Measurements from ENCODE around the gene ACTC1.

ACTC1 gene

DNA sequence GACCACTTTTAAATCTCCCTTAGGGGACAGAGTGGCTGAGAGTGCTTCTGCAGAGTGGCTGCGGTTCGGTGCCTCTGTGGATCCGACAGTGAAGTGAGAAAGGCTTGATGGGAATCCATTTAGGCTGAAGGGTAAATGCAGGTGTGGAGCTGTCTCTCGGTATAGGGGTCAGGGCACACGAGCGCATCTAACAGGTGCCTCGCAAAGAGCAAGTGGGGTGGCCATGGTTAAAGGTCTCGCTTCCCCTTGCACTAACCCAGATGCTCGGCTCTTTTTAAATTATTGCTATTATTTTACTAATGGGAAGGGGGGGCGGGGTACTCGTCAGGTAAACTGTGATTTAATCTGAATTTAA, 40.0 kb downstream of the ACTC1 start:
- no peak for DNase-seq

DNA sequence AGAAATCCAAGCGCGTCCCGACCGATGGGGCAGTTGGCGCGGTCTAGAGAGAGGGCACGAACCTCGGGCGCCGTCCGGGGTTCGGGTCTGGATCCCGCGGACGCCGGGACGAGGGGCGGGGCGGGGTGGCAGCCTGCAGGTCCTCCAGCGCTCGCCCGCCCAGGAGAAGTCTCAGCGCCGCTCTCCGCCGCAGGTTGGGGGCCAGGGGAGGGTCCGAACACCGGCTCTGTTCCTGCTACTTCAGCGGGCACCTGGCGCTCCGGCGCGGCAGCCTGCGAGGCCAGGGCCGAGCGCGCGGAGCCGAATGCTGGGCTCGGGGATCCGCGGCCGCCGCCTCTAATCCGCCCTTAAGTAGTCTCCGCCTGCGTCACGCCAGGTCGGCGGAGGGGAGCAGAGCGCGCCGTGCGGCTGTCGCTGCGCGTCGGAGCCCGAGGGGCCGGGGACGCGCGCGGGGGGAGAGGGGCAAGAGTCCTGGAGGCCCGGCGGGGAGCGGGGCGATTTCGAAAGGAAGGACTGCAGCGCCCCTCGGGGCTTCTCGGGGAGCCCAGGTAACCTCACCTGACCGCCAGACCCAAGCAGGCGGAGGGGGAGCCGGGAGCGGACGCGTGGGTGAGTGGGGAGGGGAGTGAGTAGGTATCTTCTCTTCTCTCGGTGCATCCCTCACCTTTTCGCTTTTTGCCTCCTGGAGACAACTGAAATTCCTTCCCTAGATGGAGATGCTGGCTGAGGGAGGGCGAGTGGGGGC, 40.5 kb downstream of the ACTC1 start, which contains the start of gene GJD2:
Gene GJD2, minus strand, starts transcription at position 325 of the 745 bp plus-strand sequence. CDS start 510 bp downstream, outside the sequence.
- DNase-seq = peak in 1 of 2 experiments; percentile 16

DNA sequence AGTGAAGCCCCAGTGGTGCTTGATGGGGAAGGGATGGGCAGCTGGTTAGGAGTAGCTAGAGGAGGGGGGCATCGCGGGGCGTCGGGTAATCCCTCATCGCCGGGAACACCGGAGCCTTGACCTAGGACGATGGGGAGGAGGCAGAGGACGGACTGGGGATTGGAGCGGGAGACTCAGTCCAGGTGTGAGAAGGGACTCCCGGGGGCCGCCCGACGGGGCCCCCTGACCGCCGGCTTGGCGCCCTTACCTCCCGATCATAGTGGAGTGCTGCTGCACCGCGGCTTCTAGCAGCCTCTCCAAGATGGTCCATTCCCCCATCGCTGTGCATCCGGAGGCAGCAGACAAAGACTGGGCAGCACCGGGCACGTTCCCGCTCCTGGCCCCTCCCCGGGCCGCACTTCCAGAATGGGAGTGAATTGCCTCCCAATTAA, 41.2 kb downstream of the ACTC1 start:
- no peak for DNase-seq

DNA sequence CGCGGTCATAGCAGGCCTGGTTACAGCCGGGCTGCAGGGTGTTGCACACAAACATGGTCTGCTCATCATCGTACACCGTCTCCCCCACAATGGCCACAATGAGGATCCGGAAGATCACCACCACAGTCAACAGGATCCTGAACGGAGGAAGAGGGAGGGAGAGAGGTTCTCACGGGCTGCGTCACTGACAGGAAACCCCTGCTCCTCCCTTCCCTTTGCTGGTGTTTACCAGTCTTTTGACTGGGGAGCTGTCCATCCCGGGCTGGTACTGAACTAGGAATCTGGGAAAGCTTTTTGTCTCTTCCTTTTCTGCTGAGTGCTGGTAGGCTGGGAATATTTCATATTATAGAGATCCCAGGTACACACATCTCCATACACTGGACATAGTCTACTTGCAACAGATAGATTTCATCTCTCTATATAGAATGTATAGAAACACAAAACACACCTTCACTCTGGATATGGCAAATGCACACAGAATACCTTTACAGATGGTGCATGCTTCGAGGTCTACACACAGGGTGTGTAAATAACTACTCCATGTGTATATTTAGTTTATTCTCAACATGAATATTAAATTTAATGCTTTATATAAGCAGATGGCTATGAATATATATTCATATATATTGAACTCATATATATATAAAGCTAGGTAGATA, 42.0 kb downstream of the ACTC1 start:
- no peak for DNase-seq

DNA sequence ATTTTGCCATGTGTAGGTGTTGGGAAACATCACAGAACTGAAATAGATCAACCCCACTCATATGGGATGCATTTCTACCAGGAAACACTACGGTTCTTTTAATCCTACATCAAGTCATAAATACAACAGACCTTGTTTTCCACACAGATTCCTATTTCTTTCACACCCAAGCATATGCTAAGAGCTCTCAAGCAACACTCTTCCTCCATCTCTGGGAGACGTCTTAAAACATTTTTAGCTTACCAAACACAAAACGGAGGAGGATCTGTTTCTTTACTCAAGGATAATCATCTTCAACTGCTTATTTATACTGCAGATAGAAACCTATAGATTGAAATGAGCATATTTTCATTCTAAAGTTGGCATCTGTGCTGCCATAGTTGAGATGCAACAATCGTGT, 45.7 kb downstream of the ACTC1 start:
- no peak for DNase-seq

Measured in activated T-cell treated with anti-CD3 and anti-CD28 coated beads, Interleukin-2, amount 50 U/mL, for 48 hours (primary cell).